HEK293T (cell line): ENCODE results near the gene PSKH1.

Experiments used
- CTCF ChIA-PET: fragments of 350-600 bp; formaldehyde crosslinking; extraction: SDS; loops from one replicate; lab custom pipeline; 2021; ENCODE audit warnings: antibody characterized with exemption, inconsistent platforms; lab: Yijun Ruan, JAX
- POLR2A ChIA-PET: fragments of 350-600 bp; formaldehyde crosslinking; extraction: SDS; loops from one replicate; lab custom pipeline; 2020; ENCODE audit warnings: antibody characterized with exemption, inconsistent platforms; lab: Yijun Ruan, JAX
- DNase-seq: peaks from one replicate; pipeline ENCODE4 v3.0.0; 2012; ENCODE audit warnings: mixed read lengths; ENCODE audit errors: extremely low spot score
- ARNT ChIP-seq: fragments of 450-650 bp; IDR thresholded peaks from 2 replicates; pipeline ENCODE4 v1.6.1; 2017; ENCODE audit warnings: mild to moderate bottlenecking
- BHLHE40 ChIP-seq: fragments of 450-650 bp; IDR thresholded peaks from 2 replicates; pipeline ENCODE4 v1.6.1; 2016; ENCODE audit warnings: mild to moderate bottlenecking, moderate library complexity, borderline replicate concordance
- CTBP1 ChIP-seq: fragments of 450-650 bp; IDR thresholded peaks from 2 replicates; pipeline ENCODE4 v1.6.1; 2016; ENCODE audit warnings: borderline replicate concordance
- ELF4 ChIP-seq: fragments of 450-650 bp; IDR thresholded peaks from 2 replicates; pipeline ENCODE4 v1.6.1; 2017; ENCODE audit warnings: antibody characterized with exemption
- FOXA1 ChIP-seq: fragments of 450-650 bp; IDR thresholded peaks from 2 replicates; pipeline ENCODE4 v1.6.1; 2016; ENCODE audit warnings: mild to moderate bottlenecking
- FOXK2 ChIP-seq: fragments of 450-650 bp; IDR thresholded peaks from 2 replicates; pipeline ENCODE4 v1.6.1; 2016; ENCODE audit warnings: mild to moderate bottlenecking
- FOXM1 ChIP-seq: fragments of 450-650 bp; IDR thresholded peaks from 2 replicates; pipeline ENCODE4 v1.6.1; 2017; ENCODE audit warnings: mild to moderate bottlenecking, borderline replicate concordance
- HDGF ChIP-seq: fragments of 450-650 bp; IDR thresholded peaks from 2 replicates; pipeline ENCODE4 v1.6.1; 2017; ENCODE audit warnings: antibody characterized with exemption, borderline replicate concordance
- L3MBTL2 ChIP-seq: fragments of 450-650 bp; conservative IDR thresholded peaks from 2 replicates; pipeline ENCODE4 v1.6.1; 2016; ENCODE audit warnings: mild to moderate bottlenecking
- LEF1 ChIP-seq: fragments of 450-650 bp; IDR thresholded peaks from 2 replicates; pipeline ENCODE4 v1.6.1; 2017; ENCODE audit warnings: mild to moderate bottlenecking, borderline replicate concordance
- NFRKB ChIP-seq: fragments of 450-650 bp; IDR thresholded peaks from 2 replicates; pipeline ENCODE4 v1.6.1; 2016; ENCODE audit warnings: mild to moderate bottlenecking, moderate library complexity
- SP1 ChIP-seq: fragments of 450-650 bp; IDR thresholded peaks from 2 replicates; pipeline ENCODE4 v1.6.1; 2017
- SUZ12 ChIP-seq: fragments of 450-650 bp; IDR thresholded peaks from 2 replicates; pipeline ENCODE4 v1.6.1; 2016; ENCODE audit warnings: mild to moderate bottlenecking
- TARDBP ChIP-seq: fragments of 450-650 bp; IDR thresholded peaks from 2 replicates; pipeline ENCODE4 v1.6.1; 2016
- ZNF384 ChIP-seq: fragments of 450-650 bp; IDR thresholded peaks from 2 replicates; pipeline ENCODE4 v1.6.1; 2016
- TF ChIP-seq, protein P1 (sequence below): fragments of 450-650 bp; IDR thresholded peaks from 2 replicates; pipeline ENCODE4 v1.6.1; 2016

PSKH1 gene

DNA sequence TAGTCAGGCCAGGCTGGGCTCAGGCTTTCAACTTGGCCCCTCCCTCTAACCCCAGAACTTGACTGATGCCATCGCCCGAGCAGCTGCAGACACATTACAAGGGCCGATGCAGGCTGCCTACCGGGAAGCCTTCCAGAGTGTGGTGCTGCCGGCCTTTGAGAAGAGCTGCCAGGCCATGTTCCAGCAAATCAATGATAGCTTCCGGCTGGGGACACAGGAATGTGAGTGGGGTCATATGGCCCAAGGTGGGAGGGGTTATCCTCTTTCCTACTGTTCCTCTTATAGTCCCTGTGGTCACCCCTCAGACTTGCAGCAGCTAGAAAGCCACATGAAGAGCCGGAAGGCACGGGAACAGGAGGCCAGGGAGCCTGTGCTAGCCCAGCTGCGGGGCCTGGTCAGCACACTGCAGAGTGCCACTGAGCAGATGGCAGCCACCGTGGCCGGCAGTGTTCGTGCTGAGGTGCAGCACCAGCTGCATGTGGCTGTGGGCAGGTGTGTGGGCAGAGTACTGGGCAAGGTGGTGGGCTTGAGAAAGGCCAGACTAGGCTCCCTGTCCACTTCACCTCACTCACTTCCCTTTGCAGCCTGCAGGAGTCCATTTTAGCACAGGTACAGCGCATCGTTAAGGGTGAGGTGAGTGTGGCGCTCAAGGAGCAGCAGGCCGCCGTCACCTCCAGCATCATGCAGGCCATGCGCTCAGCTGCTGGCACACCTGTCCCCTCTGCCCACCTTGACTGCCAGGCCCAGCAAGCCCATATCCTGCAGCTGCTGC is 10.5 kb upstream of the PSKH1 start:
- CTCF ChIA-PET = interaction anchor here (0.7 to 2.3 kb wide), 4 partner anchors 14 to 66 kb away, joined by 5 to 8 read pairs (median 5); no protein-coding TSS in a partner anchor
- TF ChIP-seq LEF1 (no peak), SP1 (no peak), ARNT (no peak)
- POLR2A ChIA-PET = interaction anchor here (0.6 to 1.7 kb wide), 5 partner anchors 9 to 53 kb away, joined by 3 to 6 read pairs (median 4); partner anchors contain the start of gene EDC4
- DNase-seq = no peak

DNA sequence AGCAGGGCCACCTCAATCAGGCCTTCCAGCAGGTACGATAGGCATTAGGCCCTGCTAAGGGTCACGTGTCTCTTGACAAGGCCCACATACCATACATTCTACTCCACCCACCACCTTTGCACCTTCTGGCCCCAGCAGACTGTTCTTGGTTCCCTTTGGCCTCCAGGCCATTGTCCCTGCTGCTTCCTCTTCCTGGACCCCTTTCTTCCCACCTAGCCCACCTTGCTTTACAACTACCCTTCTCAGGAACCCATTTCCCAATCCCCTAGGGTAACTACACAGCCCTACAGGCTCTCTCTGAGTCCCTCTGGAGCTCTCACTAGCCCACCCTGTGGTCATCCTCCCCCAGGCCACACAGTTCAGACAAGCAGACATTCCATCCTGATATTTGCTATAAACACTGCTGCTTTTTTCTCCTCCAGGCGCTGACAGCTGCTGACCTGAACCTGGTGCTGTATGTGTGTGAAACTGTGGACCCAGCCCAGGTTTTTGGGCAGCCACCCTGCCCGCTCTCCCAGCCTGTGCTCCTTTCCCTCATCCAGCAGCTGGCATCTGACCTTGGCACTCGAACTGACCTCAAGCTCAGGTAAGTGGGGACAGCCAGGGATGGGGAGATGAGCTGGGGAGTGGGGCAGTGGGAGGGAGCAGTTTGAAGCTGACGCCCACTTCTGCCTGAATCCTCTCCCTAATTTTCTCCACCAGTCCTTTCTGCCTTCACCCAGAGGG is 9.7 kb upstream of the PSKH1 start:
- TF ChIP-seq ARNT (no peak), FOXK2 (no peak), FOXA1 (no peak), ELF4 (no peak), SP1 (no peak), LEF1 (no peak), BHLHE40 (no peak), CTBP1 (no peak), NFRKB (no peak), HDGF (no peak), L3MBTL2 (no peak), FOXM1 (no peak), ZNF384 (no peak), SUZ12 (no peak), TARDBP (no peak)
- TF ChIP-seq, protein P1, sequence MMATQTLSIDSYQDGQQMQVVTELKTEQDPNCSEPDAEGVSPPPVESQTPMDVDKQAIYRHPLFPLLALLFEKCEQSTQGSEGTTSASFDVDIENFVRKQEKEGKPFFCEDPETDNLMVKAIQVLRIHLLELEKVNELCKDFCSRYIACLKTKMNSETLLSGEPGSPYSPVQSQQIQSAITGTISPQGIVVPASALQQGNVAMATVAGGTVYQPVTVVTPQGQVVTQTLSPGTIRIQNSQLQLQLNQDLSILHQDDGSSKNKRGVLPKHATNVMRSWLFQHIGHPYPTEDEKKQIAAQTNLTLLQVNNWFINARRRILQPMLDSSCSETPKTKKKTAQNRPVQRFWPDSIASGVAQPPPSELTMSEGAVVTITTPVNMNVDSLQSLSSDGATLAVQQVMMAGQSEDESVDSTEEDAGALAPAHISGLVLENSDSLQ = no peak
- POLR2A ChIA-PET = interaction anchor here (1.2 to 1.7 kb wide), 5 partner anchors 9 to 52 kb away, joined by 3 to 4 read pairs (median 4); no protein-coding TSS in a partner anchor
- no peak for DNase-seq
- CTCF ChIA-PET = interaction anchor here (0.6 to 2.3 kb wide), 15 partner anchors 9 to 233 kb away, joined by 3 to 8 read pairs (median 5); partner anchors contain the start of genes CTRL and EDC4

DNA sequence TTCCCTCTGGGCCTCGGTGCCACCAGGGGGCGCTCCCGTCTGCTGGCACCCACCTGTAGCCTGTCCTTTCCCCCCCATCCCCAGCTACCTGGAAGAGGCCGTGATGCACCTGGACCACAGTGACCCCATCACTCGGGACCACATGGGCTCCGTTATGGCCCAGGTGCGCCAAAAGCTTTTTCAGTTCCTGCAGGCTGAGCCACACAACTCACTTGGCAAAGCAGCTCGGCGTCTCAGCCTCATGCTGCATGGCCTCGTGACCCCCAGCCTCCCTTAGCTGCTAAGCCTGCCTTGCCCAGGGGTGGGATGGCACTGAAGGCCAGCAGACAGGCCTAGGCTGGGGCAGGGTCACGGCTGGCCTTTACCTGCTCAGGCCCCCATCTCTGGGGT is 9.2 kb upstream of the PSKH1 start:
- TF ChIP-seq NFRKB (no peak), BHLHE40 (no peak), ELF4 (no peak), SP1 (no peak)
- ChIA-PET CTCF (interaction anchor here (0.5 to 2.3 kb wide), 19 partner anchors 9 to 282 kb away, joined by 3 to 8 read pairs (median 5); partner anchors contain the start of genes CTRL and EDC4), POLR2A (interaction anchor here (1.4 to 1.7 kb wide), 4 partner anchors 8 to 52 kb away, joined by 3 to 4 read pairs (median 4); no protein-coding TSS in a partner anchor)
- DNase-seq = peak; percentile 74

DNA sequence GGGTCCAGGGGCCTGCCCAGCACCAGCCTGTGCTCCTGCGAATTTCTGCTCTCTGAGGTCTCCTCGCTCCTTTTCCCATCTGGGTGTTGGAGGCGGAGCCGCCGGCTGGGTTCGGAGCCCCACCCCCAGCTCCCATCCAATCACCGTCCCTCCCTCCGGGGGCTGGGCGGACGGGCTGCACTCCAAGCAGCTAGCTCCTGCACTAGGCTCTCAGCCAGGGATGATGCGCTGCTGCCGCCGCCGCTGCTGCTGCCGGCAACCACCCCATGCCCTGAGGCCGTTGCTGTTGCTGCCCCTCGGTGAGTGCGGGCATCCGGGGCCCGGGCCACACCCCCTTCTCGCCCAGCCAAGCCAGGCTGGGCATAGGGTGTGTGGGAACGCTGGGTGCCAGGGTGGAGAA is 8.4 kb upstream of the PSKH1 start, which contains the start of gene NRN1L:
Gene NRN1L (plus strand): TSS at position 202 of the 400 bp plus-strand sequence. CDS start 19 bp downstream, at position 221.
- ChIA-PET CTCF (interaction anchor here (0.6 to 2.3 kb wide), 8 partner anchors 10 to 228 kb away, joined by 3 to 8 read pairs (median 4); partner anchors contain the start of gene EDC4), POLR2A (interaction anchor here (1.1 to 1.4 kb wide), 3 partner anchors 11 to 12 kb away, joined by 3 to 4 read pairs (median 4); partner anchors contain the start of gene EDC4)
- TF ChIP-seq SP1 (no peak), SUZ12 (no peak), HDGF (no peak), ZNF384 (no peak), FOXK2 (no peak), CTBP1 (no peak), LEF1 (no peak), BHLHE40 (no peak), TARDBP (no peak)
- DNase-seq = peak; percentile 78

DNA sequence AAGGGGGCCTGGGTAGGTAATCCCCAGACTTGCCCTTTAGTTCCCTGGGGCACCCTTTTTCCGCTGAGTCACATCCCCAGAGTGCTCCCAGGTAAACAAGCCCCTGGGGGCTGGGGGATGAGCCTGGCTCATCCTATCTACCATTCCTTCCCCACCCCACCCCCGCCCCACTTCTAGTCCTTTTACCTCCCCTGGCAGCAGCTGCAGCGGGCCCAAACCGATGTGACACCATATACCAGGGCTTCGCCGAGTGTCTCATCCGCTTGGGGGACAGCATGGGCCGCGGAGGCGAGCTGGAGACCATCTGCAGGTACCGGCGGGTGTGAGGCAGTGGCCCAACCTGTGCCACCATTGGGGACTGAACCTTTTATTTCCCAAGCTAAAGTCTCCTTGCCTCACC is 7.5 kb upstream of the PSKH1 start:
- ChIA-PET POLR2A (interaction anchor here (0.8 to 1.1 kb wide), 2 partner anchors 12 to 225 kb away, joined by 4 read pairs; partner anchors contain the start of genes ACD, EDC4 and PARD6A), CTCF (interaction anchor here (0.8 kb wide), 1 partner anchor 12 kb away, joined by 3 read pairs; the partner anchor contains the start of gene EDC4)
- DNase-seq = no peak
- no peak for TF ChIP-seq BHLHE40
- no peak for TF ChIP-seq FOXA1

DNA sequence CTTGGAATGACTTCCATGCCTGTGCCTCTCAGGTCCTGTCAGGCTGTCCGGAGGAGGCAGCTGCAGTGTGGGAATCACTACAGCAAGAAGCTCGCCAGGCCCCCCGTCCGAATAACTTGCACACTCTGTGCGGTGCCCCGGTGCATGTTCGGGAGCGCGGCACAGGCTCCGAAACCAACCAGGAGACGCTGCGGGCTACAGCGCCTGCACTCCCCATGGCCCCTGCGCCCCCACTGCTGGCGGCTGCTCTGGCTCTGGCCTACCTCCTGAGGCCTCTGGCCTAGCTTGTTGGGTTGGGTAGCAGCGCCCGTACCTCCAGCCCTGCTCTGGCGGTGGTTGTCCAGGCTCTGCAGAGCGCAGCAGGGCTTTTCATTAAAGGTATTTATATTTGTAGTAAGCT is 7.1 kb upstream of the PSKH1 start:
- TF ChIP-seq FOXM1 (no peak), FOXK2 (no peak), ELF4 (no peak), SUZ12 (no peak), ZNF384 (no peak), LEF1 (no peak), NFRKB (no peak), HDGF (no peak), FOXA1 (no peak), L3MBTL2 (no peak), CTBP1 (no peak), ARNT (no peak), SP1 (no peak), BHLHE40 (no peak)
- TF ChIP-seq, protein P1 = no peak
- ChIA-PET CTCF (interaction anchor here (0.8 kb wide), 1 partner anchor 13 kb away, joined by 3 read pairs; the partner anchor contains the start of gene EDC4), POLR2A (interaction anchor here (0.8 to 1.2 kb wide), 4 partner anchors 11 to 226 kb away, joined by 3 to 4 read pairs (median 4); partner anchors contain the start of genes ACD, DDX28, DUS2 and EDC4)
- no peak for DNase-seq
